Cardiac fibroblast (primary cell): Measurements from ENCODE around the gene P2RX2.

Source experiments
- DNase-seq, 2 donors: peaks; one replicate each; pipeline versions ENCODE4 v3.0.0 to v3.0.0-alpha.2; 2010; ENCODE audit warnings: low read depth in 2 of 2
- H3K4me3 ChIP-seq, 2 donors: replicated peaks in 1 of 2; 1 replicate in 1 of 2; 2 replicates in 1 of 2; pipeline ENCODE4 v1.5.1; 2011; ENCODE audit warnings: low read depth in 2 of 2, low read length in 2 of 2, mild to moderate bottlenecking in 2 of 2, moderate library complexity in 1 of 2
- CTCF ChIP-seq: IDR thresholded peaks from one replicate; pipeline ENCODE4 v1.5.1; 2011; ENCODE audit warnings: low read depth, mild to moderate bottlenecking, low read length, inconsistent platforms

The P2RX2 gene

GRCh38 chr12:132606466-132606865, 12.1 kb upstream of the P2RX2 start:
- TF ChIP-seq CTCF, result no peak
- H3K4me3 ChIP-seq, result no peak overlapping the region
- DNase-seq, result no peak

- no peak for DNase-seq
- TF ChIP-seq CTCF, result no peak
- H3K4me3 ChIP-seq, result no peak overlapping the region
These were observed 11.6 kb upstream of the P2RX2 start for GRCh38 chr12:132606927-132607326.

GRCh38 chr12:132608231-132609171, 10.1 kb upstream of the P2RX2 start:
- no peak overlapping the region for H3K4me3 ChIP-seq
- DNase-seq, result no peak
- no peak for TF ChIP-seq CTCF

GRCh38 chr12:132610051-132610759, 8.4 kb upstream of the P2RX2 start, which contains the start of gene LRCOL1:
Gene LRCOL1, minus strand, starts transcription at chr12:132610582. Its CDS starts 4,331 bp downstream, at chr12:132606251.
- no peak for TF ChIP-seq CTCF
- peak; percentile 84 to 86 for DNase-seq
- peak within 1 kb of the TSS in 1 of 2 donors; percentile 30 for H3K4me3 ChIP-seq

GRCh38 chr12:132610866-132611602, 7.5 kb upstream of the P2RX2 start:
- DNase-seq, result no peak
- TF ChIP-seq CTCF, result no peak
- H3K4me3 ChIP-seq, result no peak overlapping the region

GRCh38 chr12:132611620-132612019, 7.0 kb upstream of the P2RX2 start:
- no peak overlapping the region for H3K4me3 ChIP-seq
- DNase-seq, result no peak
- TF ChIP-seq CTCF, result no peak
